ENCODE measurements around the gene KAT7. TPM values are rescaled to one million over a fixed set of nuclear protein-coding genes. Genes with fewer than 3 reads are reported as not detected.

The KAT7 gene
- total RNA-seq, 2 experiments from 2014 or later: 178 to 187 TPM

- H3K4me1 Mint-ChIP-seq (ENCODE audit: low read depth): peaks cover 83% of the 10 kb centered on the region
- H3K27ac Mint-ChIP-seq: peak overlapping the region; percentile 99
- no peaks in the 10 kb centered on the region for H3K9me3 Mint-ChIP-seq
- intact Hi-C loops (cut with DNase I, micrococcal nuclease): loop anchor here in 1 of 2 experiments (10.0 kb wide), 1 partner anchor 74 kb away; no protein-coding TSS in a partner anchor
- H3K36me3 Mint-ChIP-seq (ENCODE audit: low read depth): peaks cover 37% of the 10 kb centered on the region
- Histone ChIP-seq H3K4me1 (ENCODE audit: insufficient read depth, low read length) (peaks cover 94% of the 10 kb centered on the region), H3K36me3 (ENCODE audit: insufficient read depth, low read length) (no peaks in the 10 kb centered on the region), H3K27ac (ENCODE audit: low read depth in 1 of 2, low read length in 2 of 2) (peak overlapping the region; percentile 88 to 94), H3K27me3 (ENCODE audit: control insufficient read depth in 1 of 2, insufficient read depth in 2 of 2, low read length in 2 of 2) (no peaks in the 10 kb centered on the region), H3K9me3 (ENCODE audit: control insufficient read depth in 1 of 2, insufficient read depth in 1 of 2, low read length in 2 of 2) (no peaks in the 10 kb centered on the region), H3K4me3 (ENCODE audit: low read length) (peak overlapping the region; percentile 54)
- peak in 3 of 14 experiments; percentile 31 to 35 (median 33) for DNase-seq
- CTCF ChIA-PET: interaction anchor here (1.4 to 4.0 kb wide), 5 partner anchors 9 to 33 kb away, joined by 3 to 21 read pairs (median 10); partner anchors contain the start of genes FAM117A and SLC35B1
- TF ChIP-seq CTCF (IDR thresholded peaks at IDR 0.05): no peak
- H3K4me3 Mint-ChIP-seq: peak overlapping the region; percentile 94
- no peak for ATAC-seq (ENCODE audit: poor library complexity)
- H3K27me3 Mint-ChIP-seq: no peaks in the 10 kb centered on the region
- POLR2A ChIA-PET: interaction anchor here (1.1 to 8.4 kb wide), 10 partner anchors 11 to 77 kb away, joined by 3 to 253 read pairs (median 12); partner anchors contain the start of genes FAM117A, KAT7, SLC35B1 and SPOP
These were observed 47.3 kb upstream of the KAT7 start for GRCh38 chr17:49741009-49741691.

GRCh38 chr17:49741692-49742076 lies 46.8 kb upstream of the KAT7 start:
- no peaks in the 10 kb centered on the region for H3K27me3 Mint-ChIP-seq
- ChIA-PET CTCF (interaction anchor here (0.7 to 4.0 kb wide), 4 partner anchors 11 to 33 kb away, joined by 3 to 21 read pairs (median 7); partner anchors contain the start of genes FAM117A and SLC35B1), POLR2A (interaction anchor here (1.4 to 8.4 kb wide), 6 partner anchors 12 to 46 kb away, joined by 3 to 253 read pairs (median 40); partner anchors contain the start of genes FAM117A, KAT7 and SLC35B1)
- peak overlapping the region; percentile 94 for H3K4me3 Mint-ChIP-seq
- DNase-seq (no peak), ATAC-seq (ENCODE audit: poor library complexity) (no peak)
- Histone ChIP-seq H3K4me1 (ENCODE audit: insufficient read depth, low read length) (peaks cover 94% of the 10 kb centered on the region), H3K9me3 (ENCODE audit: control insufficient read depth in 1 of 2, insufficient read depth in 1 of 2, low read length in 2 of 2) (no peaks in the 10 kb centered on the region), H3K4me3 (ENCODE audit: low read length) (peak overlapping the region; percentile 54), H3K27ac (ENCODE audit: low read depth in 1 of 2, low read length in 2 of 2) (peak overlapping the region; percentile 88 to 94), H3K27me3 (ENCODE audit: control insufficient read depth in 1 of 2, insufficient read depth in 2 of 2, low read length in 2 of 2) (no peaks in the 10 kb centered on the region), H3K36me3 (ENCODE audit: insufficient read depth, low read length) (no peaks in the 10 kb centered on the region)
- H3K36me3 Mint-ChIP-seq (ENCODE audit: low read depth): peaks cover 38% of the 10 kb centered on the region
- peak overlapping the region; percentile 99 for H3K27ac Mint-ChIP-seq
- intact Hi-C loops (cut with DNase I, micrococcal nuclease): loop anchor here in 1 of 2 experiments (1.0 to 10.0 kb wide), 2 partner anchors 21 to 73 kb away; no protein-coding TSS in a partner anchor
- TF ChIP-seq CTCF (IDR thresholded peaks at IDR 0.05): no peak
- no peaks in the 10 kb centered on the region for H3K9me3 Mint-ChIP-seq
- H3K4me1 Mint-ChIP-seq (ENCODE audit: low read depth): peaks cover 83% of the 10 kb centered on the region

- peak overlapping the region; percentile 54 for H3K4me3 ChIP-seq (ENCODE audit: low read length)
- H3K27me3 ChIP-seq (ENCODE audit: control insufficient read depth in 1 of 2, insufficient read depth in 2 of 2, low read length in 2 of 2): no peaks in the 10 kb centered on the region
- peak in 3 of 14 experiments; percentile 29 to 75 (median 40) for DNase-seq
- CTCF ChIA-PET: interaction anchor here (0.7 to 4.0 kb wide), 4 partner anchors 10 to 34 kb away, joined by 3 to 21 read pairs (median 7); partner anchors contain the start of genes FAM117A and SLC35B1
- TF ChIP-seq CTCF (IDR thresholded peaks at IDR 0.05): no peak
- Mint-ChIP-seq H3K4me3 (peak overlapping the region; percentile 94), H3K4me1 (ENCODE audit: low read depth) (peaks cover 83% of the 10 kb centered on the region), H3K27me3 (no peaks in the 10 kb centered on the region), H3K9me3 (no peaks in the 10 kb centered on the region), H3K27ac (peak overlapping the region; percentile 99), H3K36me3 (ENCODE audit: low read depth) (peaks cover 38% of the 10 kb centered on the region)
- peaks cover 94% of the 10 kb centered on the region for H3K4me1 ChIP-seq (ENCODE audit: insufficient read depth, low read length)
- ATAC-seq (ENCODE audit: poor library complexity): no peak
- intact Hi-C loops (cut with DNase I, micrococcal nuclease): loop anchor here in 1 of 2 experiments (1.0 to 10.0 kb wide), 2 partner anchors 20 to 73 kb away; no protein-coding TSS in a partner anchor
- peak overlapping the region; percentile 88 to 94 for H3K27ac ChIP-seq (ENCODE audit: low read depth in 1 of 2, low read length in 2 of 2)
- no peaks in the 10 kb centered on the region for H3K9me3 ChIP-seq (ENCODE audit: control insufficient read depth in 1 of 2, insufficient read depth in 1 of 2, low read length in 2 of 2)
- H3K36me3 ChIP-seq (ENCODE audit: insufficient read depth, low read length): no peaks in the 10 kb centered on the region
- POLR2A ChIA-PET: interaction anchor here (0.7 to 8.4 kb wide), 9 partner anchors 12 to 381 kb away, joined by 3 to 253 read pairs (median 6); partner anchors contain the start of genes FAM117A, KAT7 and SLC35B1
These were observed 46.3 kb upstream of the KAT7 start for GRCh38 chr17:49742166-49742638.

All from CD4-positive, alpha-beta T cell (primary cell).